Stimulated activated CD4-positive, alpha-beta T cell treated with anti-CD3 and anti-CD28 coated beads, Interleukin-4, amount 100 ng/mL, for 24 hours (primary cell): Measurements from ENCODE around the gene RABGGTA.

Experiments
- DNase-seq: peaks from one replicate; pipeline ENCODE4 v3.0.0-alpha.2; 2020

The RABGGTA gene

DNA sequence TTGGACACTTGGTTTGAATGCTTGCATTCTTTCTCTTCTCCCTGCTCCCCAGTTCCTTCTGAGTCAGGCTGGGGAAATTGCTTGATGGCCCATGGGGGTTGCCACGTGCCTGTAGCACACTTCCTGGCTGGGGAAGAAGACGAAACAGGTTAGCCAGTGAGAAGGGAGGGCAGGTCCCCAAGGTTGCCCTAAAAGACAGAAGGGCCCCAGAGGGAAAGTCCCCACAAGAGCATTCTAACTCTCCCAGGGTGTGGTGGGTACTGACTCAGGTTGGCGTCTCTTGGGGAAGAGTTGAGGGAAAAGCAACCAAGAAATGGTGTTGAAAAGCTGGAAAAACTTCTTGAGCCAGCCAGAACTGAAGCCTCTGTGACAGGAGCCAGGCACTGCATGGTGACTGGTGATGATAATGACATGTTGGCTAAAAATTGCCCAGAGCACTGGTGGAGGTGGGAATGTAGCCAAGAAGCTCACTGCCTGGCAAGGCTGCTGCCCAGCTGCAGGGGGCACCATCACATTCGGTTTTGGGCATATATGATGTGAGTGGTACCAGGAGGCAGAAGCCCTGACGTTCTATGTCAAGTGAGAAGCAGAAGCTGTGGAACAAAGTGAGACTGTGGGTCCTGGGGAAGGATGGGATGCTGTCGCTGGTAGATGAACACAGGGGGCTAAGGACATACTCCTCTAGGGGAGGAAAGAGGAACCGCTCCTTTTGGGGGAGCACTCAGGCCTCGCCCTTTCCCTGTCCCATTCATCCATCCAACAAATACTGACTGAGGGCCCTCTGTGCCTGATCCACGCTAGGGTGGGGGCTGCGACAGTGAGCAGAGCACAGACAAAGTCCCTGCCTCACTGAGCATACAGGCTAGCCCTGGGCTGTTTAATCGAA lies 8.1 kb upstream of the RABGGTA start:
- DNase-seq, result peak; percentile 65

- no peak for DNase-seq
These were observed 7.0 kb upstream of the RABGGTA start for GRCh38 chr14:24278424-24278823.

GRCh38 chr14:24277606-24278321 lies 6.4 kb upstream of the RABGGTA start:
- DNase-seq, result peak; percentile 12

DNA sequence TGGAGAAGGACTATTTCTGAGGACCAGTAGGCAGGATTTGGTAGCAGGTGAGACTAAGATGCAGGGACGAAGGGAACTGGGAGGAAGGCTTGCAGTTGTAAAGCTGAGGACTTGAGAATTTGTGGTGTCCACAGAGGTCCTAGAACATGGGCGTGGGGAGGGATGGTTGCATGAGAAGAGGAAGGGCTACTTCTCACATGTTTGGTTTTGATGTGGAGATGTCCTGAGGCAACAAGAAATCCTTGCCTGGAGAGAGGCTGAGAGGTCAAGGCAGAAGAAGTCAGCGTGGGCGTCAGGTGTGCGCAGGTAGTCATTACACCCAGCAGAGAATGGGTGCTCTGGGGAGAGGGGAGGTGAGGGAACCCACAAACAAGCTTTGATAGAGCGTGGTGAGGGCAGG lies 5.7 kb upstream of the RABGGTA start:
- no peak for DNase-seq

DNA sequence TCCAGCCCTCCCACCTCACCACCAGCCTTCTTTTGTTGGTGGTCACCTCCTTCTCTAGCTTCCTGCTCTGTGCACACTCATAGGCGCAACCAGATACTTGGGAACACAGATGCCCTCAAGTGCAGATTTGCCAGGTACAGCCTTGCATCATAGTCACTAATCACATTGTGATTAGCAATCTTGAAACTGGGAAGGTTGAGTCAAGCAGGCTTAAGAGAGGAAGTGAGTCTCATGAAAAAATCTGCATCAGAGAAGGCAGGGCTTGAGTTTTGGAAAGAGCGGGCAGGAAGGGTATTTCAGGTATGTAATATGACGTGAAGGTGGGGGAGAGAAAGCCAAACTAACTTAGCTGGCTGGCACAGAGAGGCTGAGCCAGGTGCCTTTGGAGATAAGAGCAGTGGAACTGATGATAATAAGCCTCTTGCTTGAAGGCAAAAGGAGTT lies 2.7 kb upstream of the RABGGTA start:
- peak; percentile 70 for DNase-seq

GRCh38 chr14:24273422-24273998 lies 2.1 kb upstream of the RABGGTA start:
- DNase-seq, result no peak

DNA sequence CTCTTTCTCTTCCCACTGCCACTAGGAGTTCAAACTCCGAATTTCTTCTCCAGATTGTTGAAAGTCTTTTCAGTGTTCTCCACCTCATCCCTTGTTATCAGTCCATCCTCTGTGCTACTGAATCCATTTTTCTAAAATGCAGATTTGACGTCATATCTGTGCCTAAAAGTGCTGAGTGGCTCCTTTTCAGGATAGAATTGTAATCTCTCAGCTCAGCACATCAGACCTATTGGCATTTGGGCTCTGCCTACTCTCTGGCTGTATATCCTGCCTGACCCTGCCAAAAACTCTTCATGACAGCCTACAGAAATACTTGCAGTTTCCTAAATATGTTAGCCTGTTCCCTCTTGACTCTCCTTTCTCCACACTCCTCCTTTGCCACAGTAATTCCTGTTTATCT lies 1.1 kb upstream of the RABGGTA start:
- no peak for DNase-seq

DNA sequence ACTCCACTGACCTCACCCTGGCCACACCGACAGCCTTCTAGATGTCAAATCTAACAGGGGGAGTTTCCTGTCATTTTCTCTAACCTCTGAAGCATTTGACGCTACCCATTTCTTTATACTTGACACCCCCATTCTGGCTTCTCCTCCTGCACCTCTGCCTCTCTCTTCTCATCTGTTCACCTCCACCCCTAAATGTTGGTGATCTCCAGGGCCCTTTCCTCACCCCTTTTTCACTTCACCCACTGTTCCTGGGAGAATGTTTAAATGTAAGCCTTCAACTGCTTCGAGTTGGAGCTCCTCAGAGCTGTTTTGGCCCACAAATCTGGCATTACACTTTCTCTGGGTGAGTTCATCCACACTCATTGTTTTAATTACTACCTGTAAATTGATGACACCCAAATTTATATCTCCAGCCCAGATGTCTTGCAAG lies 452 bp upstream of the RABGGTA start:
- no peak for DNase-seq

DNA sequence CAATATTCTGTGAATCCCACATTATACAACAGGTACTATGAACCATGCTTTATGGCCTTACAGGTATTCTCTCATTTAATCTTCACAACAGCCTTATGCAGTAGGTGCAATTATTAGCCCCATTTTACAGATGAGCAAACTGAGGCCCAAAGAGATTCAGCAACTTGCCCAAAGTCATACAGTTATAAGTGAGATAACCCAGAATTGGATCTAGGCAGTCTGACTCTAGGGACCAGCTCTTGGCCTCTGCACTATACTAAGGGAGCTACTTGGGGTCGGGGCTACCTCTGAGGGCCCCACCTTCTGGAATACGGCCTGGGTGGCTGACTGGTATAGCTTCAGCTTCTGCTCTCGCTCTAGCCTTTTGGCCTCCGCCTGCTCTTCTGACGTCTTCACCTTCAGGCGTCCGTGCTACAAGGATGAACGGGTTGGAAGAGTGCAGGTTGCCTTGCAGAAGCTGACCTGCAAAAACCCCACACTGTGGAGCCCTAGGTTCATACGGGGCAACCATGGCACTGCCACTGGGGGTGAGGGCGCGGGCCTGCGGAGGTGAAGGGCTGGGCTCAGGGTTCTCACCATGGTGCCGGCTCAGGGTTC lies 762 bp downstream of the RABGGTA start:
- no peak for DNase-seq

- DNase-seq, result no peak
These were observed 1.4 kb downstream of the RABGGTA start for GRCh38 chr14:24269910-24270536.

- no peak for DNase-seq
These were observed 2.0 kb downstream of the RABGGTA start for GRCh38 chr14:24269368-24269767.

DNA sequence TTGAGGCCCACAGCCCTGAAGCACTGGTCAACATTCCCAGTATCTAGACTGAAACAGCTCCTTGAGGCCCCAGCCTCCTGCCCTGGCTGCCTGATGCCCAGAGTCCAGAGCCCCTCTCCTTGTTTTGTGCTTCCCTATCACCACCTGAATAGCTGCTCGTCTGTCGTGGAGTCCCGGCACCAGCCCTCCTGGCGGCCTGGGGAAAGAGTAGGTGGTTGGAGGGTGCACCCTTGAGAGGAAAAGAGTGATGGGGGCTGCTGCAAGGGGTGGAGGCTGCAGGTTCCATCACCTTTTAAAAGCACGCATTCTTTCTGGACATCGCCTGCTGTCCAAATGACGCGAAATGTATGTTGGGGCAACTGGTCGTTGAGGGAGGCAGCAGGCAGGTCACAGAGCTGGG lies 3.2 kb downstream of the RABGGTA start:
- DNase-seq, result no peak

GRCh38 chr14:24267516-24267915 lies 3.9 kb downstream of the RABGGTA start:
- no peak for DNase-seq

GRCh38 chr14:24266344-24267244 lies 4.8 kb downstream of the RABGGTA start:
- DNase-seq, result no peak

- DNase-seq, result no peak
These were observed 7.1 kb downstream of the RABGGTA start for GRCh38 chr14:24264298-24264697.

DNA sequence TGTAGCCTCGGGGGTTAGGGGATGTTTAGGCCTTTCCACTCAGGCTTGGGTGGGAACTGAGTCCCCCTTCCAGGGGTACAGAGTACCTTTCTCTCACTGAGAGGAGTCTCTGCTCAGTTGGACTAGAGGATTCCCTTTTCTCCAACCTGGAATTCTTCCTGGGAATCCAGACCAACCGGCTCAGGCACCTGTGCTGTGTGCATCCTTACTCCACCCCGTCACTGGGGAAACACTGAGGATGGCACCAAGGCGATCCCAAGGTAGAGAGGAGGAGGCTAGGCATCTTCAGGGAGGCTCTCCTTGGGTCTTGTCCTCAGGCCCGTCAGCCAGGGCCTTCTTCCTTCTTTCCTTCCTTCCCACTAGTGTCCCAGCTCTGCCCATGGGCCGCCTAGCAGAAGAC lies 7.5 kb downstream of the RABGGTA start:
- no peak for DNase-seq

- no peak for DNase-seq
These were observed 8.3 kb downstream of the RABGGTA start, which contains the start of gene TGM1 for GRCh38 chr14:24262821-24263733. Gene TGM1, minus strand, starts transcription at chr14:24263177. Its CDS starts 825 bp downstream, at chr14:24262352.

- no peak for DNase-seq
These were observed 9.4 kb downstream of the RABGGTA start for GRCh38 chr14:24261969-24262327.

GRCh38 chr14:24261256-24261968 lies 10.0 kb downstream of the RABGGTA start:
- no peak for DNase-seq

- no peak for DNase-seq
These were observed 10.6 kb downstream of the RABGGTA start for GRCh38 chr14:24260780-24261157.
